GM19467 (cell line): ENCODE data around the gene LHFPL2.
"Not testable (repeated sequence)": the region's sequence is repeated elsewhere in the genome, so short reads cannot be mapped to it uniquely, and the experiment has no call there.

Source experiments
- ATAC-seq: cut with Tn5 transposase; IDR thresholded peaks from one replicate; pipeline ENCODE4 v1.9.1; 2021; ENCODE audit warnings: mild to moderate bottlenecking, moderate library complexity; ENCODE audit not compliant: unreplicated experiment

Gene LHFPL2

DNA sequence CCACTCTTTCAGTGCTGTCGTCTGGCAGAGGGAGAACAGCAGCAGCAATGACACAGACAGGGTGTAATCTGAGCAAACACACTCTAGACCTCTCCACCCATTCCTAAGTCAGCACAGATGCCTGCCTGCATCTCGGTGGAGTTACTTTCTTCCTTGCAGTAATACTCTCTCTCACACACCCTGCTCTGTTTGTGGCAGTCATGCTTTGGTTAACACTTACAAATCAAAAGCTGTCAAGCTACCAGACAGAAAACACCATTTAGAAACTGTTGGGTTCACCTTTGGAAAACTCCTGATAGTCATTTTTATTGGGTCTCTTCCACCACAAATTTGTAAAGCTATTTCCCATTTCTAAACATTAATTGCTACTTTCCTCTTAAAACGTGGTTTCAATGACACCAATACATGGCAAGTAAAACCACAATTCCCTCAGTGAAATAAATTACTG is 27.3 kb downstream of the LHFPL2 start:
- ATAC-seq: no peak

DNA sequence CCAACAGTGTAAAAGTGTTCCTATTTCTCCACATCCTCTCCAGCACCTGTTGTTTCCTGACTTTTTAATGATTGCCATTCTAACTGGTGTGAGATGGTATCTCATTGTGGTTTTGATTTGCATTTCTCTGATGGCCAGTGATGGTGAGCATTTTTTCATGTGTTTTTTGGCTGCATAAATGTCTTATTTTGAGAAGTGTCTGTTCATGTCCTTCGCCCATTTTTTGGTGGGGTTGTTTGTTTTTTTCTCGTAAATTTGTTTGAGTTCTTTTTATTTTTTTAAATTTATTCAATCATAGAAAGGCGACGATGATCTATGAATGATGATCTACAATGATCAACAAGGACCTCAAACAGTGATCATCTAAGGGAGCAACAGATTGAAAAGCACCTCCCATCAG is 28.5 kb downstream of the LHFPL2 start:
- ATAC-seq: not testable (repeated sequence)

DNA sequence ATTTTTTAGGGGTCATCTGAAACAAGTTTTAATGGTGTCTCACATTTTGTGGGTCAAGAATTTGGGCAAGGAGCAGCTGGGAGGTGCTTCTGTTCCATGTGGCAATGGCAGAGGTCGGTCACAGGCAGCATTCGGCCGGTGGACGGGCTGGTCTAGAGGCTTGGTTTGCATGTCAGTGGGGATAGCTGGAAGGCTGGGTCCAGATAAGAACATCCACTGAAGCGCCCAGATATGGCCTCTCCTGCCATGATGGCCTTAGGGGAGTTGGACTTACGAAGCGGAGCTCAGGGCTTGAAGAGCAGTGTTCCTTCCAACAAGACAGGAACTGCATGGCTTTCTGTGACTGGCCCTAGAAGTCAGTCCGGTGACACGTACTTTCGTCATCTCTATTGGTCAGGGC is 30.3 kb downstream of the LHFPL2 start:
- ATAC-seq: no peak

DNA sequence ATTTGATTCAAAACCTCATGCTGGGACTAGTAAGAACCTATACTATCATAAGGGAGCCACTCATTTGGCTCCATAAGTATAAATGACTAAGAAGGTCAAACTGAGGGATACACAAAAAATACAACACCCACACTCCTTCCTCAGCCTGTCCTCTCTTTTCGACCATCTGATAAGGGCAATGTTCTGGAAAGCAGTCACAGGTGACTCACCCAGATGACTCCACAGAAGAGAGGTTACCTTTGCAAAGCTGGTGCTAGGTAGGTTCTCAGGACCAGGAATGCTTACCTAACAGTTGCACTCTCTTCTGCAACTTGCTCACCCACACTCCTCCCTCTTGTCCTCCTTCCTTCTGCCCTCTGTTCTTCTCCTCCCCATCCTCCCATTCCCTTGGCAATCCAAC is 32.9 kb downstream of the LHFPL2 start:
- no peak for ATAC-seq

DNA sequence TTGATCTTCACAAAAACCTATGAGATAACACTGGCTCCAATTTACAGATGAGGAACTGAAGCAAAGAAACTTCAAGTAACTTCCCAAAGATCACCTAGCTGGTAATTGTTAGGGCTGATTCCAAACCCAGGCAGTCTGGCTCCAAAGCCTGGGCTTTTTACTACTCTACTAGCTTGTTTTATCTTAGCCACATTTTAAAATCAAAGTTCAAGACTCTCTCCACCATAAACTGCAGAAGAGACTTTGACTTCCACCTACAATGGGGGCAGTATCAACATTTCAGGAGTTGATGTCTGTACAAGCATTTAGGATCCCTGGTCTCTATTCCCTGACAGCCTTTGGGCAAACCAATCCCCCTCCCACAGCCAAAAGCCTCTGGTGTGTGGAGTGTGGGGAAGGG is 33.8 kb downstream of the LHFPL2 start:
- no peak for ATAC-seq

DNA sequence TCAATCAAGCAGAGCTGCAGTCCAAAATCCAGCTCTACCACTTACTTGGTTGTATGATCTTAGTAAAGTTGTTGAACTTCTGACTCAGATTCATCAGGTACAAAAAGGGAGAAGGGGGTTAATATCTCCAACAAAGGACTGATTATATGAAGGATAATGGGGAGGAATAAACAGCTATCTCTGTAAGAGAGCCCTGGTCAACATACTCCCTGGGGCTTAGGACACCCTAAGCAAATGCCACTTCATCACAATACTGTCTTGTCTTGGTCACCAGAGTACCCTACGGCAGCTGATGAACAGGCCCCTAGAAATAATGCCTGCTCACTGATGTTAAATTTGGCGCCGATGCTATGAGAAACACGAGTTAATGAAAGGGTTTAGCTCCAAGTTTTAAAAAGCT is 34.8 kb downstream of the LHFPL2 start:
- ATAC-seq: no peak

DNA sequence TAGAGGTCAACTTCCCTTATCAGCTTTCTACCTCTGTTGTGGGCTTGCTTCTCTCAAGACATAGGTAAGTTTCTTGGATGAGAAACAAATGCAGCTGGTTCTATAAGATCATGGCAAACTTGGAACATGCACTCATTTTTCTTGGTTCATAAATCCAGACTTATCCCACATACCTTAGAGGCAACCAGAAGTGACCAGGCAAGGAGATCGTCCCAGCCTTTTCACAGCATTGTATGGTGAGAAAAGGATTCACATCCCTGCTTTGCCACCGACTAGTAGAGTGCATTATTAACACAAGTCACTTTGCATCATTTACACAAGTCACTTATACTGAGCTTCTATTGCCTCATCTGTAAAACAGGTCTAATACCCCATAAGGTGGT is 35.4 kb downstream of the LHFPL2 start:
- no peak for ATAC-seq

DNA sequence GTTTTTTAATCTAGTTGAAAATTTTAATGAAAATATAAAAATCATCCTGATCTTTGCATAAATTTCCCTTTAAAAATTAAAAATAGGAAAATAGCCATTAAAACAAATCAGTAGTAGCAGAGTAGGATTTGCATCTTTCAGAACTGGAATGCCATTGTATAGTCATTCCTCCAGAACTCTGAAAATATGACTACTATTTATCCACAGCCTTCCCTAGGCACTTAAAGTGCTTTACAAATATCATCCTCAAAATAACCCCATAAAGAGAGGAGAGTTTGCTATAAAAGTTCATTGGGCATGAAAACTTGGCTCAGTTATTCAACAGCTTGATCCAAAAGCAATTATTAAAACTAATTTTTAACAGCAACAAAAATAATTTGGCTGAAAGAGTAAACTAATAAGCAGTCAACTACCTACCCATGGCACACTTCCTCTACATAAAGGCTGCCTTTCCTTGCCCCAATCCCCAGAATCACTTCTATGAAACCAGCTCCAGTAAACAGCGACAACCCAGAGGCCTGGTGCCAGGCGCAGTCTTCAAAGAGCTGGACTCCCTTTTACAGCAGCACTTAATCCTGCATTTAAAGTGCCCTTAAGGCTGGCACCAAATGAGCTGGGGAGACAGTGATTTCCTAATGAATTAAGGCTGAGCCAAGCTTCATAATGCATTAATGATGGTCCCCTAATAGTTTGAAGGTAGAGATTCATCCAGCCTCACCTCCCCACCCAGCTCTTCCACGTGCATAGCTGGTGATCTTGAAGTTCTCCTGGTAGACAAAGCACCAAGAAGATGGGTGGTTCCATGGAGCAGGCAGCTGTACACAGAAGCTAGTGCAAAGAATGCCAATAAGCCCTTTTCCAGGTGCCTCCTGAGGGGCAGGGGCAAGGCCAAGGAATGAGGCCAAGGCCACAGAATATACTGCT is 36.1 kb downstream of the LHFPL2 start:
- no peak for ATAC-seq

DNA sequence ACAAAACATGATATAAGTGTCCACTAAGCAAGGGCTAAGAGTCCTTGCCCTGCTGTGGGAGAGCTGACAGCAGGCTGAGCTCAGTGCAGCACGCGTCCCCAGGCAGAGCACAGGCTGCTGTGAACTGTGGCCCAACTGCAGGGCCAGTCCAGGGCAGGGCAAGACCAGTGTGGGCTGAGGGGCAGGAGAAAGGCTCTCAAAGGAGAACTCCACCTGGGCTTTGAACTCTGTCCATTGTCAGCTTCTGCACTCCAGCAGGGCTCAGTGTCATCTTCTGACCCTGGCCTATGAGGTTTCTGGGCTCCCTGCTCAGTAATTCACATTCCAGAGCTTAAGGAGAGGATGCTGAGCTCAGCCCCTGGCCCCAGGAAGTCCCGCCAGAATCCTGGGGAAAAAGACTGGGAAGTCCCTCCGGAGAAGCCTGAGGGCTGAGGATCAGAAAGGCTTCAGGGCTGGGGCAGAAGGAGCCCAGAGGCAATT is 37.4 kb downstream of the LHFPL2 start:
- no peak for ATAC-seq

DNA sequence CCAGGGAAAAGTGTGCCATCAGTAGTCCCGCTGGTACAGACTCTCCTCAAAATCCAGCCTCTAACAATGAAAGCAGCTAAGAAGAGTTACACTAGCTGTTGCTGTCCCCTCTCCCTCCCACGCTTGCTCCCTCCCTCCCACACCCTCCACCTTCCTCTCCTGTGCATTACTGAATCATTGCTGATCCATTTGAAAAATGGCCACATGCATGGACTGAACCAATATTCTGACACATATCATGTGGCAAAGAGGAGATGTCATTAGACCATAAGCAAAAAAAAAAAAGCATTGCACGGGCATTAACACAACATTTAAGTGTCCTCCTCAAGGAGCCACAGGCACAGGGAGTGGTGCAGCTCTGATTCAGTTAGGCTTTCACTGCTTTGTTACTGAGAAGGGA is 37.9 kb downstream of the LHFPL2 start:
- no peak for ATAC-seq

DNA sequence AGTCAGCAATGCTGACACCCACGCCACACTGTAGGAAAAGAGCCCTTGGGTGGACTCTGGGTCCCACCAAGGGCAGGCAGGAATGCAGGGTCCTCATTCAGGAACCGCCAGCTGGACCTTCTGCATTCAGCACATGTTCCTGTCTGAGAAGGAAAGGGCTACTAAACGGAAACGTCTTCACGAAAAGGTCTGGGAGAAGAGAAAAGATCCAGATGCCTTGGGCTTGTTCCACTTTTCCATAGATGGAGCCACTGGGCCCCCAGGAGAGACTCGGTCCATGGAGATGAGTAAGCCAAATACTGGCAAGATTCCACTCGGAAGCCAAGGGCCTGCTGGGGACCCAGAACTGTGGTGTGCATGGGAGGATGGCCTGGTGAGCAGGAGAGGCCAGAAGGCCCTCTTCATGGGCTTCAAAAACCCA is 38.4 kb downstream of the LHFPL2 start:
- no peak for ATAC-seq

DNA sequence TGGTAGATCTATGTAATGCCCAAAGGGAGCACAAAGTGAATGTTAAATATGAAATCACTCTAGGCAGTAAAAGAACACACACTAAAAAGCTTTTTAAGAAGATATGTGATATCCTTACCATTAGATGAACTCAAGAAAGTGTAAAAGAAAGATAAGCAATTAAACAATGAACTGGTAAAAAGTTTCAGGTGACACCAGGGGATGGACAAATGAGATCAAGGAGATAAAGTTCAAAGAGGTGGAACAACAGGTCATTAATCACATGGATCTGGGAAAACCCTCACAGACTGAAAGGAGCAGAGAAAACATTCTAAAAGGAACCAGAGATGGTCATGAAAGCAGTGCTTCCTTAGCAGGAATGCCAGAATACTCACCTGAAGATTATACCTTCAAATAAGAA is 40.7 kb downstream of the LHFPL2 start:
- ATAC-seq: no peak

DNA sequence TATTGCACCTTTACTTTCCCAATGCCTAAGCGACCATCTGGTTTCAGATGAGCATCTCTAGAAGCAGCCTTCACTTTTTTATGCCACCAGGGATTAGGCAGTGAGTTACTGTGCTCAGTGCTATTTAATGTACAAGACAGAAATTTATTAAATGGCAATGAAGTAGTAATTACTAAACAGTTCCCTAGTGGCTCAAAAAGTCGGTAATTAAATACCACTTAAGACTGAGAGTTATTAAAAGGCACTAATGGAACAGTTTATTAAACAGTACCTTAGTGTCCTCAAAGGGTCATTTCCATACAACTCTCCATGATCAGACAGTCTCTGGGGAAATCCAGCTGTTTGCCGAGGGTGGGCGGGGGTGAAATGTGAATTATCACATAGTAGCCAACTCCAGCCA is 42.3 kb downstream of the LHFPL2 start:
- no peak for ATAC-seq

DNA sequence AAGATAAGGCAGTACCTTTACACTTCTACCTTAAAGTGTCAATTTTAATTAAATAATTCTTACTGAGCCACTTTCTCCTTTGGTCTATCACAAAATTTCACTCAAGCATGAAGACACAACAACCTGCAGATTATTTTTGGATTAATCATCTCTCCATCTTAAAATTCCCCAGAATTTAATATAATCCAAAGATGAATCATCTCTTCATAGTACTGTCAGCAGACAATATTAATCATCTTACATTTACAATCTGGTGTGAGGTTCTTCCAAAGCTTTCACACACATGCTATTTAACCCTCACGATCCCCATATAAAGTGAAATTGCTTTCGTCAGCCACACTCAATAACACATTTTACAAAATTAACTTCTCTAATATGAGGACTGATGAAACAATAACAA is 43.0 kb downstream of the LHFPL2 start:
- no peak for ATAC-seq

DNA sequence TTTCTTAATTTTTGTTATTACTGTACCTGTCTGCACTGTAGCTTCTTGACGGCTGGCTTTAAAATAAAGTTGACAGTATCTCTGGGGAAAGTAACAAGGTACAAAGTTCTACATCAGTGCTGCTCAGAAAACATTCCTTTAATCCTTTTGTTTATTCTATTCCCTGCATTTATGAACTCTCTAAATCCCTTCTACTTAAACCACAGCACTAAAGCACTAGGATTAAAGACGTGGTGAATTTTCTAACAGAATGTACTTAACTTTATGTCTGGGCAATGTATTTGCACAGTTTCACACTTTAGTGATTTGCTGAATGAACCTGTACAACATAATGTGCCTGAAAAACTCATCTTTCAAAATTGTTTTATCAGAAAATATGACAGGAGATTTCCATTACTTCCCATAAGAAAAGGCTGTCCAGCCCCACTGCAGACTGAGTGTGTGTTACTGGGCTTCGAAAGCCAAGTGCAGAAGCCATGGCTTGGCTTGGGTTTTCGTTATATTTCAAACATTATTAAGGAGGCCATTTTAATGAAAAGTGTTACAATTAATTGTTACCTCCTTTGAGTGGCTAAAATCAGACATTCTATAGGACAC is 43.8 kb downstream of the LHFPL2 start:
- no peak for ATAC-seq

DNA sequence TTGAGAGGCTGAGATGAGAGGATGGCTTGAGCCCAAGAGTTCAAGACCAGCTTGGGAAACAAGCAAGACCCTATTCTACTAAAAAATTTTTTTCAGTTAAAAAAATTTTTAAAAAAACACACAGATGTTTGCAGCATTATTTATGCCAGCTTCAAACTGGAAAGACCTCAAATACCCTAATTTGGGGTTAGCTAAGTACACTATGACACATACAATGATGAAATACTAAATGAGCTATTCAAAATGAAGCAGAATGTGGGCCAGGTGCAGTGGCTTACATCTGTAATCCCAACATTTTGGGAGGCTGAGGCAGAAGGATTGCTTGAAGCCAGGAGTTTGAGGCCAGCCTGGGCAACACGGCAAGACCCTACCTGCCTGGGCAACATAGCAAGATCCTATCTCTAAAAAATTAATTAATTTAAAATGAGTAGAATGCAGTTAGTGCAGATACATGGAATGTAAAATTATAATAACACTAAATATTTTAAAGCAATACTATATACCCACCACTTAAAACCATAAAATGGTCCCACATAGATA is 44.9 kb downstream of the LHFPL2 start:
- no peak for ATAC-seq

DNA sequence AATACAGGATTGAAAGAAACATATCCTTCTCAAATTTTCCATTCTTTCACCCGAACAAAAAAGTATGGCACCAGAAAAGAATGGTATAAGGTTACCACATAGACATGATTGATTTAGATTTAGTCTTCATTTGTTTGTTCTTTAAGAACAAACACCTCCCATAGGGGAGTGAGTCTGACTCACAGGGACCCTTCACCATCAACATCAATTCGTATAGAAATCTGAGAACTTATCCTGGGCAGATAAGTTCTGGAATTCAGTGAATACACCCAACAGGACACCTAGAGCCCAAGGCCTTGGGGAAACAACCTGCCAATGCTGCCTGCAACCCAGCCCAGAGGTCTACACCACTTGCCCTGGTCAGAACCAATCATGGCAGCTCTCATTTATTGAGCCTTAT is 46.2 kb downstream of the LHFPL2 start:
- no peak for ATAC-seq

DNA sequence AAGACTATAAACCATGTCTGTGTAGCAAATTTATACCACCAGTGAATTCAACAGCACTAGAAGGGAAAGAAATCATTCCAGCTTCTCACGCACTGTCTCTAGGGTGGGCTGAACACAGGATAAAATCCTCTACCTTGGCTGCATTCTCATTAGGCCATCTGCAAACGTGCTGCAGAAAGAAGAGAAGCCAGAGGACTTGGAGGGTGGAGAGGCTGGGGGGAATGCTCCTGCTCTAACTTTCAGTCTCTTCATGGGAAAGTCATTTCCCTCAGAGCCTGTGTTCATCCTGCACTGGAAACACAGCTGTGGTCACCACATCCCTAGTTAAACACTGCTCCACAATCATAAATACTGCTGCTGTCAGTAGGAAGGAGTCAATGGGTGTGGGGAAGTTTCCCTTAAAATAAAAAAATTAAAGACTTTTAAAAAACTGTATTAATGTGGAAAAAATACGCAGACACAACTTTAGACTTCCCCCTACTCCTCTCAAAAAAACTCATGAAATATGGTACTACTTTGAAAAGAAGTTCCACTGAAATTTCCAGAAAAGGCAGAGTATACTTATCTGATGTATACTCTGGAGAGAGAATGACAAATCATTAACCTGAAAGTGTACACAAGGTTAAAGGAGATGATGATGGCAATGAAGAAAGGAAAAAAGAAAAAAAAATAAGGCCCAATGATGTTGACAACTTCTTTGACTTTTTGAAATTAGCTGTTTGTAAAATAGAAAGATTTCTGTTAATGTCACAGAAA is 46.8 kb downstream of the LHFPL2 start:
- ATAC-seq: no peak

DNA sequence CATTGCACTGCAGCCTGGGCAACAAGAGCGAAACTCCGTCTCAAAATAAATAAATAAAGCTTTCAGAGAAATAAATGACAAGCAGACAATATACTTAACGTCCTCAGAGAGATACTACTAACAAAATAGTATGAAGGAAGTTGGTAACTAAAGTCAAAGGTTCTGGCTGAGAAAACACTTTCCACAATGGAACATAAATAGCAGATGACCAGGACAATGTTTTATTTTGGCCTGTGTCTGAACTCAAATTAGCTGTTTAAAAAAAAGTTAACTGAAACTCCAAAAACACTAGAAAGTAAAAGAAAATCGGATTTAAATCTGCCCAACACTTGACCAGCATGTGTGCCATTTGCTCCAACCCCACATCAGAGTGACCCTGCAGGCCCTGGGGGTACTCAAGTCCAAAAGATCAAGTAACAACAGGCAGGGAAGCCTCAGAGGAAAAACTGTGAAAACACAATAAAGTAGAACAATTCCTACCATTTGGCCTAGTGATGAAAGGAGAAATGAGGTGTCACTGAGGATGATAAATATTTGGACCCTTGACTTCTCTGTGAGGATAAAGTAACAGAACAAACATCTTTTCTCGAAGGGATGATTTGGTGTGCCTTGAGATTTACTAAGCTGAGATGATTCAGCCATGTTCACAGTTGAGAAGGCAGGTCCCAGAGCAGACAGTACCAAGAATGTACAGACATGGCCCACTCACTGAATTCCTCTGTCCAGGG is 47.7 kb downstream of the LHFPL2 start:
- no peak for ATAC-seq

DNA sequence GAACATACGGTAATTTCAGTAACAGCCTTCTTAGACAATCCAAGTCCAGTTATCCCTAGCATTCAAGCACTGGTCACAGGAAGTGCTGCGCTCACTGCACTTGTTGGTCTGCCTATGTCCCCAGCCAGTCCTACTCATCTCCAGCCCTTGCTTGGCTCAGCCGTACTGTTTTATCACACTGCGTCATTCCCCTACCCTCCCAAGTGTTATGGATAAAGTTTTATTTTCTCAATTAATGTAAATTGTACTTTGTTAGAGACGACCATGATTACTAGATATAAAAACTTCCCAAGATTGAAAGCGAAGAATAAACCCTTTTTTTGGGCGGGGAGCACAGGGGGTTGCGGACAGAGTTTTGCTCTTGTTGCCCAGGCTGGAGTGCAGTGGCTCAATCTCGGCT is 49.6 kb downstream of the LHFPL2 start:
- no peak for ATAC-seq

DNA sequence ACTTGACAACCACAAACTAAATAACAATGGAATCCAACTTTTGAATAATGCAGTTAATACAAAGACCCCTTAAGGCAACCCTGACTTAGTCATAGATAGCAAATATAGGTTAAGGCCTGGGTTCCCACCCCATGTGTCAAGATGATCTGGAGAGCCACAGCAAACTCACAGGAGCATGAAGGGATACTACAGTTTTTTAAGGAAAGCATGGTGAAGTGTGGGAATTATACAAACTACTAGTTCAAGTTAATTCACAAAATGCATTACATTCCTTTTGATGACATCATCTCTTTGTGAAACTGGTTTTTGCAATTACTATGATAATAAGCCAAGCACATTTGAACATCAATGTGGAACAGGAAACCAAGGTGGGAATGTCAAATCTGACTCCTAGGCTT is 50.6 kb downstream of the LHFPL2 start:
- ATAC-seq: no peak
